ENCODE results near the gene MYOG.

DNA sequence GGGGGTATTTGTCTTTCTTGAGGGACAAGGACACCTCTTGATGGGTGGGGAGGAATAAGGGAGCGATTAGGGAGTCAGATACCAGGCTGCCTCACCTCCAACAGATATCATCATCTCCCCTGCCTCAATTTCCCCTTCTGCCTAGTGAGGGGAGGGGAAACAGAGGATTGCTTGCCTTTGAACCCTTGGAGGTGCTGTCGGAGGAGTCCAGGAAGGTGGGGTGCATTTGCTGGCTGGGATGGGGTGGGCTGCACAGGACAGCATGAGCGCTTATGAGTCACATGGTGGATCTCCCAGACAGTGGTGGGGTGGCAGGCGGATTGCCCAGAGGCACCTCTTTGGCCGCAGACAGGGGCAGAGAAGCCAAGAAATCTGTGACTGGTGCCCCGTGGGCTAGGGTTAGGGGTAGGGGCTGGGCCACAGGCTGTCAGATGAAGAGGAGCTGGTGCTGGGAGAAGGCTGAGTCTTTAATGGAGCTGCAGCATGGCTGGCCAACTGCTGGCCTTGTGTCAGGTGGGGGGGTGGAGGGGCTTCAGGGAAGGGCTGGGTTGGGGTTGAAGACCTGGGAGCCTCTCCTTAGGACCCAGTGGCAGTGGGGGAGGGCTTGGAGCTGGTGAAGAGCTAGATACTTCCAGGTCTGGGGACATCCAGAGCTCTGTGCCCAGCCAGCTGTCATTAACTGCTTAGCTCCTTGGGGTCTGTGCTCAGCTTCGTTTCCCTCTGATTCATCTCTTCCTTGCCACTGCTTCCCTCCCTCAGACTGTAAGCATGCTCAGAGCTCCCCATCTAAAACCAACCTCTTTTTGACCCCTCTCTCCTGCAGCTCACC is 34.7 kb upstream of the MYOG start:
- TF ChIP-seq SUZ12 (IDR thresholded peaks at IDR 0.05; ENCODE audit: extremely low read depth, insufficient read depth, insufficient read length) (no peak), YY1 (IDR thresholded peaks at IDR 0.05; ENCODE audit: insufficient read depth, insufficient read length) (no peak)
